ENCODE data around the gene CCL5.

The CCL5 gene

GRCh38 chr17:35866341-35866950 is 13.7 kb downstream of the CCL5 start:
- Mint-ChIP-seq H3K36me3 (peaks cover 2 to 17% of the 10 kb centered on the region in 2 donors), H3K27ac (no peak overlapping the region), H3K9me3 (no peaks in the 10 kb centered on the region), H3K4me3 (no peak overlapping the region), H3K4me1 (peaks cover 2 to 4% of the 10 kb centered on the region in 2 donors), H3K27me3 (no peaks in the 10 kb centered on the region)
- ATAC-seq (replicated peaks) (no peak), DNase-seq (no peak)

- Mint-ChIP-seq H3K4me1 (no peaks in the 10 kb centered on the region), H3K27me3 (no peaks in the 10 kb centered on the region), H3K27ac (no peak overlapping the region), H3K4me3 (no peak overlapping the region), H3K36me3 (peaks cover 2 to 20% of the 10 kb centered on the region in 2 donors), H3K9me3 (no peaks in the 10 kb centered on the region)
- ATAC-seq (replicated peaks) (no peak), DNase-seq (no peak)
Measured at GRCh38 chr17:35865412-35866340, 14.5 kb downstream of the CCL5 start.

GRCh38 chr17:35864853-35865252 is 15.3 kb downstream of the CCL5 start:
- H3K36me3 Mint-ChIP-seq, result peaks cover 2 to 21% of the 10 kb centered on the region in 2 donors
- H3K27ac Mint-ChIP-seq, result no peak overlapping the region
- DNase-seq (no peak), ATAC-seq (replicated peaks) (no peak)
- H3K4me1 Mint-ChIP-seq, result no peaks in the 10 kb centered on the region
- no peak overlapping the region for H3K4me3 Mint-ChIP-seq
- H3K27me3 Mint-ChIP-seq, result no peaks in the 10 kb centered on the region
- H3K9me3 Mint-ChIP-seq, result no peaks in the 10 kb centered on the region

GRCh38 chr17:35856603-35857002 is 23.6 kb downstream of the CCL5 start:
- Mint-ChIP-seq H3K4me1 (no peaks in the 10 kb centered on the region), H3K9me3 (no peaks in the 10 kb centered on the region), H3K27me3 (no peaks in the 10 kb centered on the region), H3K27ac (no peak overlapping the region), H3K36me3 (peaks cover 16 to 38% of the 10 kb centered on the region in 2 donors), H3K4me3 (no peak overlapping the region)
- ATAC-seq (replicated peaks), result no peak
- no peak for DNase-seq

- H3K4me3 Mint-ChIP-seq, result no peak overlapping the region
- ATAC-seq (replicated peaks), result no peak
- no peak for DNase-seq
- peaks cover 21 to 39% of the 10 kb centered on the region in 2 donors for H3K36me3 Mint-ChIP-seq
- no peaks in the 10 kb centered on the region for H3K4me1 Mint-ChIP-seq
- H3K27ac Mint-ChIP-seq, result no peak overlapping the region
- no peaks in the 10 kb centered on the region for H3K9me3 Mint-ChIP-seq
- H3K27me3 Mint-ChIP-seq, result no peaks in the 10 kb centered on the region
Measured at GRCh38 chr17:35855965-35856364, 24.2 kb downstream of the CCL5 start.

GRCh38 chr17:35849469-35850348 is 30.5 kb downstream of the CCL5 start:
- H3K4me1 Mint-ChIP-seq, result no peaks in the 10 kb centered on the region
- H3K36me3 Mint-ChIP-seq, result peaks cover 34 to 45% of the 10 kb centered on the region in 2 donors

GRCh38 chr17:35847633-35848373 is 32.4 kb downstream of the CCL5 start:
- peak overlapping the region; percentile 0 for H3K27ac Mint-ChIP-seq
- DNase-seq, result no peak
- H3K9me3 Mint-ChIP-seq, result no peaks in the 10 kb centered on the region
- H3K36me3 Mint-ChIP-seq, result peaks cover 39 to 49% of the 10 kb centered on the region in 2 donors
- H3K4me3 Mint-ChIP-seq, result no peak overlapping the region
- no peak for ATAC-seq (replicated peaks)
- no peaks in the 10 kb centered on the region for H3K27me3 Mint-ChIP-seq
- no peaks in the 10 kb centered on the region for H3K4me1 Mint-ChIP-seq

More at GRCh38 chr17:35849469-35850348, 30.5 kb downstream of the CCL5 start:
- no peaks in the 10 kb centered on the region for H3K27me3 Mint-ChIP-seq
- ATAC-seq (replicated peaks), result peak; percentile 86 to 87
- peak; percentile 23 for DNase-seq
- no peaks in the 10 kb centered on the region for H3K9me3 Mint-ChIP-seq
- no peak overlapping the region for H3K4me3 Mint-ChIP-seq
- no peak overlapping the region for H3K27ac Mint-ChIP-seq

- Mint-ChIP-seq H3K27me3 (no peaks in the 10 kb centered on the region), H3K9me3 (no peaks in the 10 kb centered on the region), H3K36me3 (peaks cover 40 to 50% of the 10 kb centered on the region in 2 donors), H3K4me3 (no peak overlapping the region), H3K4me1 (no peaks in the 10 kb centered on the region), H3K27ac (no peak overlapping the region)
- ATAC-seq (replicated peaks) (no peak), DNase-seq (no peak)
Measured at GRCh38 chr17:35847006-35847405, 33.2 kb downstream of the CCL5 start.

GRCh38 chr17:35846055-35846809 is 33.9 kb downstream of the CCL5 start:
- Mint-ChIP-seq H3K4me3 (no peak overlapping the region), H3K27me3 (no peaks in the 10 kb centered on the region), H3K27ac (no peak overlapping the region), H3K4me1 (no peaks in the 10 kb centered on the region), H3K9me3 (no peaks in the 10 kb centered on the region), H3K36me3 (peaks cover 39 to 52% of the 10 kb centered on the region in 2 donors)
- DNase-seq (no peak), ATAC-seq (replicated peaks) (no peak)

GRCh38 chr17:35844547-35844946 is 35.6 kb downstream of the CCL5 start:
- Mint-ChIP-seq H3K36me3 (peaks cover 31 to 54% of the 10 kb centered on the region in 2 donors), H3K9me3 (no peaks in the 10 kb centered on the region)

GRCh38 chr17:35843698-35844097 is 36.5 kb downstream of the CCL5 start:
- no peak overlapping the region for H3K4me3 Mint-ChIP-seq
- no peaks in the 10 kb centered on the region for H3K4me1 Mint-ChIP-seq
- no peaks in the 10 kb centered on the region for H3K27me3 Mint-ChIP-seq
- ATAC-seq (replicated peaks) (no peak), DNase-seq (no peak)
- H3K27ac Mint-ChIP-seq, result no peak overlapping the region
- no peaks in the 10 kb centered on the region for H3K9me3 Mint-ChIP-seq
- peaks cover 30 to 52% of the 10 kb centered on the region in 2 donors for H3K36me3 Mint-ChIP-seq

More at GRCh38 chr17:35844547-35844946, 35.6 kb downstream of the CCL5 start:
- ATAC-seq (replicated peaks) (no peak), DNase-seq (no peak)
- Mint-ChIP-seq H3K27ac (peak overlapping the region; percentile 5), H3K4me3 (no peak overlapping the region), H3K27me3 (no peaks in the 10 kb centered on the region), H3K4me1 (no peaks in the 10 kb centered on the region)

GRCh38 chr17:35842239-35842638 is 37.9 kb downstream of the CCL5 start:
- ATAC-seq (replicated peaks), result no peak
- no peak for DNase-seq
- H3K27ac Mint-ChIP-seq, result peak overlapping the region; percentile 11
- H3K9me3 Mint-ChIP-seq, result no peaks in the 10 kb centered on the region
- H3K36me3 Mint-ChIP-seq, result peaks cover 25 to 47% of the 10 kb centered on the region in 2 donors
- H3K27me3 Mint-ChIP-seq, result no peaks in the 10 kb centered on the region
- H3K4me1 Mint-ChIP-seq, result no peaks in the 10 kb centered on the region
- no peak overlapping the region for H3K4me3 Mint-ChIP-seq

GRCh38 chr17:35841505-35841904 is 38.7 kb downstream of the CCL5 start:
- ATAC-seq (replicated peaks) (no peak), DNase-seq (no peak)
- Mint-ChIP-seq H3K4me1 (no peaks in the 10 kb centered on the region), H3K27ac (no peak overlapping the region), H3K36me3 (peaks cover 25 to 50% of the 10 kb centered on the region in 2 donors), H3K27me3 (no peaks in the 10 kb centered on the region), H3K4me3 (no peak overlapping the region), H3K9me3 (no peaks in the 10 kb centered on the region)
